Endodermal cell (in vitro differentiated cells): ENCODE measurements around the gene CFAP161. TPM values are rescaled to one million over a fixed set of nuclear protein-coding genes. Genes with fewer than 3 reads are reported as not detected.

Source experiments
- DNase-seq: peaks from one replicate; pipeline ENCODE4 v3.0.0-alpha.2; 2017
- H3K27ac ChIP-seq: 2 replicates; pipeline ENCODE4 v1.5.1; 2013; ENCODE audit warnings: mild to moderate bottlenecking, low read depth, low read length, moderate library complexity
- H3K27me3 ChIP-seq: 2 replicates; pipeline ENCODE4 v1.6.1; 2013; ENCODE audit warnings: mild to moderate bottlenecking, low read length, moderate library complexity; ENCODE audit not compliant: insufficient read depth, control insufficient read depth, poor library complexity, severe bottlenecking
- H3K36me3 ChIP-seq: 2 replicates; pipeline ENCODE4 v1.7.0; 2013; ENCODE audit warnings: mild to moderate bottlenecking, low read length, moderate library complexity; ENCODE audit not compliant: control insufficient read depth, insufficient read depth
- H3K4me1 ChIP-seq: one replicate; pipeline ENCODE4 v1.7.0; 2013; ENCODE audit warnings: low read length; ENCODE audit not compliant: control insufficient read depth, insufficient read depth
- H3K4me3 ChIP-seq: 2 replicates; pipeline ENCODE4 v1.5.1; 2013; ENCODE audit warnings: mild to moderate bottlenecking, low read length, moderate library complexity
- H3K9ac ChIP-seq: 2 replicates; pipeline ENCODE4 v1.6.1; 2013; ENCODE audit warnings: mild to moderate bottlenecking, low read length, moderate library complexity; ENCODE audit not compliant: poor library complexity, severe bottlenecking; ENCODE audit errors: extremely low read depth
- H3K9me3 ChIP-seq: 2 replicates; pipeline ENCODE4 v1.6.1; 2013; ENCODE audit warnings: mild to moderate bottlenecking, low read length, moderate library complexity; ENCODE audit not compliant: control insufficient read depth
- H3K27ac Mint-ChIP-seq: 2 replicates; pipeline ENCODE4 v1.8.0; 2020; ENCODE audit warnings: mixed read lengths
- H3K27me3 Mint-ChIP-seq: 2 replicates; pipeline ENCODE4 v1.8.0; 2021; ENCODE audit warnings: mild to moderate bottlenecking, mixed read lengths; ENCODE audit not compliant: insufficient read depth
- H3K36me3 Mint-ChIP-seq: 2 replicates; pipeline ENCODE4 v1.8.0; 2020; ENCODE audit warnings: low read depth, mixed read lengths
- H3K4me1 Mint-ChIP-seq: 2 replicates; pipeline ENCODE4 v1.8.0; 2020; ENCODE audit warnings: mixed read lengths
- H3K4me3 Mint-ChIP-seq: 2 replicates; pipeline ENCODE4 v1.8.0; 2020; ENCODE audit warnings: mild to moderate bottlenecking, moderate library complexity, mixed read lengths
- H3K9me3 Mint-ChIP-seq: 2 replicates; pipeline ENCODE4 v1.8.0; 2020; ENCODE audit warnings: mild to moderate bottlenecking, mixed read lengths
- CTCF ChIP-seq: fragments of 200-600 bp; sonication (generic); conservative IDR thresholded peaks from 2 replicates; pipeline ENCODE4 v1.5.0; 2021; ENCODE audit warnings: antibody characterized with exemption, mild to moderate bottlenecking
- WGBS, 2 experiments: methylation state at CpG; one replicate each; pipeline versions ENCODE4 v1.1.5 to v1.1.7; 2013; ENCODE audit warnings: missing lambda C conversion rate in 2 of 2, mixed read lengths in 1 of 2; ENCODE audit not compliant: insufficient coverage in 1 of 2, insufficient read length in 1 of 2; 5-methylcytosine and 5-hydroxymethylcytosine counted together
- total RNA-seq, 2 donors: library from RNA; stranded (reverse); fragmentation: NEBNext Ultra II Directional in 1 of 2; extraction: Animal tissue kit (Norgen Biotek cat#: 25700) in 1 of 2; gene quantifications; 2 replicates in 1 of 2; 3 replicates in 1 of 2; pipeline ENCODE4 v1.2.1, GENCODE V29; 2021

The CFAP161 gene
- total RNA-seq, 2 donors from 2014 or later, result not detected

GRCh38 chr15:81097116-81097889 lies 36.8 kb upstream of the CFAP161 start:
- H3K36me3 Mint-ChIP-seq, result no peaks in the 10 kb centered on the region
- Histone ChIP-seq H3K36me3 (no peaks in the 10 kb centered on the region), H3K4me3 (no peak overlapping the region), H3K27me3 (no peaks in the 10 kb centered on the region), H3K9me3 (no peaks in the 10 kb centered on the region), H3K9ac (no peak overlapping the region), H3K27ac (no peak overlapping the region), H3K4me1 (no peaks in the 10 kb centered on the region)
- peaks cover 4% of the 10 kb centered on the region for H3K27me3 Mint-ChIP-seq
- H3K9me3 Mint-ChIP-seq, result no peaks in the 10 kb centered on the region
- DNase-seq, result no peak
- WGBS, 2 experiments, result 92 to 96% methylated on average over 6 to 10 of the region's 10 CpGs
- TF ChIP-seq CTCF, result no peak
- no peak overlapping the region for H3K27ac Mint-ChIP-seq
- no peaks in the 10 kb centered on the region for H3K4me1 Mint-ChIP-seq
- no peak overlapping the region for H3K4me3 Mint-ChIP-seq

GRCh38 chr15:81097890-81098280 lies 36.2 kb upstream of the CFAP161 start:
- no peak for DNase-seq
- H3K27ac Mint-ChIP-seq, result no peak overlapping the region

GRCh38 chr15:81098349-81098748 lies 35.7 kb upstream of the CFAP161 start:
- no peak overlapping the region for H3K4me3 Mint-ChIP-seq
- Histone ChIP-seq H3K4me3 (no peak overlapping the region), H3K4me1 (no peaks in the 10 kb centered on the region), H3K9me3 (no peaks in the 10 kb centered on the region), H3K9ac (no peak overlapping the region), H3K36me3 (no peaks in the 10 kb centered on the region), H3K27me3 (no peaks in the 10 kb centered on the region), H3K27ac (no peak overlapping the region)
- H3K9me3 Mint-ChIP-seq, result no peaks in the 10 kb centered on the region
- H3K36me3 Mint-ChIP-seq, result no peaks in the 10 kb centered on the region
- no peak overlapping the region for H3K27ac Mint-ChIP-seq
- 90 to 100% methylated on average over 1 to 4 of the region's 4 CpGs for WGBS, 2 experiments
- H3K4me1 Mint-ChIP-seq, result no peaks in the 10 kb centered on the region
- DNase-seq, result no peak
- H3K27me3 Mint-ChIP-seq, result peaks cover 4% of the 10 kb centered on the region
- TF ChIP-seq CTCF, result no peak

More at GRCh38 chr15:81097890-81098280, 36.2 kb upstream of the CFAP161 start:
- no peak overlapping the region for H3K9ac ChIP-seq
- Mint-ChIP-seq H3K4me3 (no peak overlapping the region), H3K4me1 (no peaks in the 10 kb centered on the region), H3K36me3 (no peaks in the 10 kb centered on the region), H3K27me3 (peaks cover 4% of the 10 kb centered on the region), H3K9me3 (no peaks in the 10 kb centered on the region)
- WGBS, 2 experiments, result 91 to 93% methylated on average over 4 to 5 of the region's 5 CpGs
- no peaks in the 10 kb centered on the region for H3K4me1 ChIP-seq
- no peak overlapping the region for H3K27ac ChIP-seq
- no peak for TF ChIP-seq CTCF
- H3K36me3 ChIP-seq, result no peaks in the 10 kb centered on the region
- no peaks in the 10 kb centered on the region for H3K27me3 ChIP-seq
- H3K9me3 ChIP-seq, result no peaks in the 10 kb centered on the region
- H3K4me3 ChIP-seq, result no peak overlapping the region
